GM03348 (cell line): ENCODE data around the gene FOXO6.

ENCODE experiments used
- DNase-seq: peaks from one replicate; pipeline ENCODE4 v3.0.0; 2012; ENCODE audit warnings: low spot score

Gene FOXO6

GRCh38 chr1:41383094-41383852, 22.0 kb downstream of the FOXO6 start:
- DNase-seq = peak; percentile 84

- no peak for DNase-seq
Observed at GRCh38 chr1:41384579-41384978, 23.3 kb downstream of the FOXO6 start.

GRCh38 chr1:41385398-41386195, 24.4 kb downstream of the FOXO6 start:
- no peak for DNase-seq

GRCh38 chr1:41386196-41386663, 25.0 kb downstream of the FOXO6 start:
- no peak for DNase-seq

- DNase-seq = peak; percentile 80
Observed at GRCh38 chr1:41387667-41388091, 26.4 kb downstream of the FOXO6 start.

GRCh38 chr1:41388510-41388909, 27.3 kb downstream of the FOXO6 start:
- no peak for DNase-seq

GRCh38 chr1:41389009-41389408, 27.8 kb downstream of the FOXO6 start:
- DNase-seq = no peak

- DNase-seq = no peak
Observed at GRCh38 chr1:41390166-41390565, 28.9 kb downstream of the FOXO6 start.

GRCh38 chr1:41390573-41390972, 29.3 kb downstream of the FOXO6 start:
- DNase-seq = no peak

- DNase-seq = no peak
Observed at GRCh38 chr1:41391834-41392527, 30.7 kb downstream of the FOXO6 start.

GRCh38 chr1:41392528-41392924, 31.3 kb downstream of the FOXO6 start:
- no peak for DNase-seq

- no peak for DNase-seq
Observed at GRCh38 chr1:41393716-41394368, 32.6 kb downstream of the FOXO6 start.

- no peak for DNase-seq
Observed at GRCh38 chr1:41394369-41394744, 33.1 kb downstream of the FOXO6 start.

GRCh38 chr1:41394959-41395956, 34.0 kb downstream of the FOXO6 start:
- DNase-seq = no peak

GRCh38 chr1:41396084-41396483, 34.9 kb downstream of the FOXO6 start:
- DNase-seq = no peak

GRCh38 chr1:41397020-41397419, 35.8 kb downstream of the FOXO6 start:
- no peak for DNase-seq

GRCh38 chr1:41397753-41398330, 36.6 kb downstream of the FOXO6 start:
- no peak for DNase-seq

- DNase-seq = no peak
Observed at GRCh38 chr1:41399145-41399795, 38.0 kb downstream of the FOXO6 start.

GRCh38 chr1:41400225-41400624, 39.0 kb downstream of the FOXO6 start:
- no peak for DNase-seq

GRCh38 chr1:41401899-41402298, 40.7 kb downstream of the FOXO6 start:
- DNase-seq = no peak
